ENCODE results near the gene PTGFR. TPM values are rescaled to one million over a fixed set of nuclear protein-coding genes. Genes with fewer than 3 reads are reported as not detected.

Gene PTGFR
- total and polyA plus RNA-seq, 2 of the 4 experiments (the other 2 are of a cell fraction), result 1.7 to 5.4 TPM

GRCh38 chr1:78570539-78570938 is 79.8 kb downstream of the PTGFR start:
- no peak for TF ChIP-seq USF2 (IDR thresholded peaks at IDR 0.05; ENCODE audit: low read depth, low read length)
- TF ChIP-seq FOS (IDR thresholded peaks at IDR 0.05; ENCODE audit: low read depth, low read length), result no peak
- no peak for TF ChIP-seq CTCF (conservative IDR thresholded peaks at IDR 0.05; ENCODE audit: low read depth, low read length)
- TF ChIP-seq RCOR1 (IDR thresholded peaks at IDR 0.05; ENCODE audit: insufficient replicate concordance, low read length), result no peak
- TF ChIP-seq BHLHE40 (IDR thresholded peaks at IDR 0.05; ENCODE audit: low read depth, low read length), result no peak
- TF ChIP-seq POLR2A (IDR thresholded peaks at IDR 0.05; ENCODE audit: low read depth, low read length), result no peak
- TF ChIP-seq CEBPB (IDR thresholded peaks at IDR 0.05; ENCODE audit: low read depth, low read length), result no peak
- no peak for TF ChIP-seq MAZ (IDR thresholded peaks at IDR 0.05; ENCODE audit: borderline replicate concordance, low read depth, low read length)
- TF ChIP-seq MAFK (IDR thresholded peaks at IDR 0.05; ENCODE audit: low read depth, low read length), result no peak
- no peak for TF ChIP-seq SMC3 (IDR thresholded peaks at IDR 0.05; ENCODE audit: low read depth, low read length)
- TF ChIP-seq CHD1 (IDR thresholded peaks at IDR 0.05; ENCODE audit: low read depth, low read length), result no peak
- TF ChIP-seq MXI1 (IDR thresholded peaks at IDR 0.05; ENCODE audit: borderline replicate concordance, low read depth, low read length), result no peak
- TF ChIP-seq RFX5 (IDR thresholded peaks at IDR 0.05; ENCODE audit: low read depth, low read length), result no peak
- TF ChIP-seq ELK1 (IDR thresholded peaks at IDR 0.05; ENCODE audit: borderline replicate concordance, low read depth, low read length), result no peak
- TF ChIP-seq RAD21 (IDR thresholded peaks at IDR 0.05; ENCODE audit: low read length), result no peak
- Histone ChIP-seq H2AFZ (replicated peaks; ENCODE audit: low read length, poor library complexity) (no peak overlapping the region), H3K4ac (ENCODE audit: low read depth, low read length) (no peak overlapping the region), H2BK20ac (ENCODE audit: low read depth, low read length) (no peak overlapping the region), H3K14ac (replicated peaks; ENCODE audit: low read depth, low read length) (no peak overlapping the region), H4K5ac (ENCODE audit: low read depth, low read length) (no peak overlapping the region), H2BK5ac (ENCODE audit: low read depth, low read length, poor library complexity, severe bottlenecking) (no peak overlapping the region), H3K9ac (ENCODE audit: low read depth, low read length) (no peak overlapping the region), H3K36me3 (ENCODE audit: control insufficient read depth, insufficient read depth, low read length) (no peaks in the 10 kb centered on the region), H3K79me1 (ENCODE audit: low read depth in 1 of 2, low read length in 2 of 2) (no peaks in the 10 kb centered on the region), H4K8ac (ENCODE audit: low read depth in 2 of 2, low read length in 2 of 2) (no peak overlapping the region), H3K23ac (ENCODE audit: low read depth, low read length) (no peak overlapping the region), H3K4me1 (ENCODE audit: control insufficient read depth, insufficient read depth, low read length) (no peaks in the 10 kb centered on the region), H2AK5ac (ENCODE audit: low read depth, low read length) (no peak overlapping the region), H2BK15ac (ENCODE audit: low read depth, low read length) (no peak overlapping the region), H3K27me3 (ENCODE audit: control insufficient read depth, insufficient read depth, low read length) (no peaks in the 10 kb centered on the region), H3K18ac (ENCODE audit: low read depth, low read length) (no peak overlapping the region), H4K20me1 (ENCODE audit: insufficient read depth, low read length) (no peaks in the 10 kb centered on the region), H3K4me2 (ENCODE audit: low read depth, low read length) (no peak overlapping the region), H3K56ac (ENCODE audit: extremely low read depth, insufficient read depth, low read length) (no peak overlapping the region), H4K91ac (ENCODE audit: insufficient read depth, low read depth, low read length) (no peak overlapping the region), H3K27ac (ENCODE audit: insufficient read depth, low read length) (no peak overlapping the region), H2BK120ac (ENCODE audit: low read depth, low read length) (no peak overlapping the region), H3K9me3 (ENCODE audit: control insufficient read depth, insufficient read depth, low read length) (no peaks in the 10 kb centered on the region), H3K4me3 (ENCODE audit: insufficient read depth, low read depth, low read length) (no peak overlapping the region), H2AK9ac (replicated peaks; ENCODE audit: low read depth, low read length, poor library complexity) (no peak overlapping the region), H3K9me1 (ENCODE audit: insufficient read depth, low read length) (no peaks in the 10 kb centered on the region)
- ChIA-PET CTCF (no interaction called here), POLR2A (ENCODE audit: unreplicated experiment) (no interaction called here)
- DNase-seq (no peak), ATAC-seq (ENCODE audit: low read depth) (no peak)
- intact Hi-C loops (cut with micrococcal nuclease) (no loop called here), in situ Hi-C loops (cut with MboI; ENCODE audit: low sequenced_read_pairs) (no loop called here), dilution Hi-C loops (cut with HindIII; ENCODE audit: low sequenced_read_pairs, unreplicated experiment) (no loop called here)
- BruUV-seq (replicated peaks), result no TSS peak
- 9% methylated on average over 2 of the region's 2 CpGs; no CpG with 5 or more reads in 1 of the 2 experiments for WGBS, 2 experiments (ENCODE audit: extremely low coverage in 2 of 2, insufficient read length in 1 of 2)

Data from IMR-90 (cell line).